GM19193 (cell line): ENCODE results near the gene HNRNPDL.

Experiments used
- POLR2A ChIP-seq: IDR thresholded peaks from 4 replicates; pipeline ENCODE4 v1.6.1; 2011; ENCODE audit not compliant: insufficient read depth, insufficient read length; ENCODE audit errors: extremely low read depth

Gene HNRNPDL

GRCh38 chr4:82419451-82419850 is 10.8 kb downstream of the HNRNPDL start:
- TF ChIP-seq POLR2A = no peak

GRCh38 chr4:82415922-82416365 is 14.3 kb downstream of the HNRNPDL start:
- no peak for TF ChIP-seq POLR2A

DNA sequence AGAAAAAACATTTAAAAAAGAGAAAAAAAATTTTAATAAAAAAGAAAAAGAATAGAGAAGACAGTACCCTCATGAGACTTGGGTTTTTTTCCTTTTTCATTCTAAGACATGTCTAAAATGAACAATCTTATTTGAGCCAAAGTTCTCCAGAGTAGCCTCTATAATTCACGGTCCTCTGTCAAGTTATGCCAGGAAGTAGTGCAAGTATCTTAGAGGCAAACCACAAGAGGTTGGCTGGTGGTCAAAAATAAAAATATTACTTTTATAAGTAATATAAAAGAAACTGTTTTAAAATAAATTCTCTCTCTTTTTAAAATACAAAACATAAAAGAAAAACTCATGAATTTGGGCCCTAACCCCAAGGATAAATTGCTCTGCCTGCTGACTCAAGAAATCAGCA is 26.5 kb downstream of the HNRNPDL start:
- TF ChIP-seq POLR2A = no peak

- no peak for TF ChIP-seq POLR2A
Observed at GRCh38 chr4:82402196-82402775, 28.0 kb downstream of the HNRNPDL start.

- no peak for TF ChIP-seq POLR2A
Observed at GRCh38 chr4:82401600-82401999, 28.7 kb downstream of the HNRNPDL start.

DNA sequence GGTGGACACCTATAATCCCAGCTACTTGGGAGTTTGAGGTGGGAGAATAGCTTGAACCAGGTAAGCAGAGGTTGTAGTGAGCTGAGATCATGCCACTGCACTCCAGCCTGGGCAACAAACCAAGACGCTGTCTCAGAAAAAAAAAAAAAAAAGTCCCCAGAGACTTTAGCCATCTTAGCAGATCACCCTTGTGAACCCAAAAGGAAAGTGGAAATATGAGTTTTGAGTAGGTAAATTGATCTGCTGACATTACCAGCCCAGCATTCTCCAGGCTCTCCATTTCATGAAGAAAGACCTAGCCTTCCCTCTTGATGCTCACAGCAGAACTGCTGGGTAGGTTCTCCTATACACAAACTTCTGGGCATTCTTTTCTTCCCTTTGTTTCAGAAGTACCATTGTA is 32.0 kb downstream of the HNRNPDL start:
- no peak for TF ChIP-seq POLR2A

- TF ChIP-seq POLR2A = no peak
Observed at GRCh38 chr4:82397527-82397926, 32.7 kb downstream of the HNRNPDL start.

GRCh38 chr4:82394896-82395295 is 35.4 kb downstream of the HNRNPDL start:
- TF ChIP-seq POLR2A = no peak

DNA sequence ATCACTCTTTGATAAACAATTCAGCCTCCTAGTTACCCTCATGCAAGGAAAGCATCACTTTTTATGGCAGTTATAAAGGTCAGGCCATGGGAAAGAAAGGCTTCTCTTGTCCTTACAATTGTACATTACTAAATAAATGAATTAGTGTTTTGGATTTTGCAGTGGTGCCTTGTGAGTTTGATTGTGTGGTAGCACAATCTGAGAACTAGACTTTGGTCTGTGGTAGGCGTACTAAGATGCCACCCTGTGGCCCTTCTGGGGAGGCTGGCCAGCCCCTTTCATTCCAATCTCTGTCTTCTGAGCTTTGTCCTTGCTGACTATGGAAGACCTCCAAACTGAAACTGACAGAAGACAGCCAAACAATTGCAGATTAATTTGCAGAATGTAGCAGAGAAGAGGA is 41.9 kb downstream of the HNRNPDL start:
- no peak for TF ChIP-seq POLR2A

- TF ChIP-seq POLR2A = no peak
Observed at GRCh38 chr4:82382751-82383150, 47.5 kb downstream of the HNRNPDL start.

GRCh38 chr4:82381661-82382296 is 48.5 kb downstream of the HNRNPDL start:
- no peak for TF ChIP-seq POLR2A

- TF ChIP-seq POLR2A = no peak
Observed at GRCh38 chr4:82381235-82381634, 49.0 kb downstream of the HNRNPDL start.

GRCh38 chr4:82380831-82381230 is 49.4 kb downstream of the HNRNPDL start:
- no peak for TF ChIP-seq POLR2A

DNA sequence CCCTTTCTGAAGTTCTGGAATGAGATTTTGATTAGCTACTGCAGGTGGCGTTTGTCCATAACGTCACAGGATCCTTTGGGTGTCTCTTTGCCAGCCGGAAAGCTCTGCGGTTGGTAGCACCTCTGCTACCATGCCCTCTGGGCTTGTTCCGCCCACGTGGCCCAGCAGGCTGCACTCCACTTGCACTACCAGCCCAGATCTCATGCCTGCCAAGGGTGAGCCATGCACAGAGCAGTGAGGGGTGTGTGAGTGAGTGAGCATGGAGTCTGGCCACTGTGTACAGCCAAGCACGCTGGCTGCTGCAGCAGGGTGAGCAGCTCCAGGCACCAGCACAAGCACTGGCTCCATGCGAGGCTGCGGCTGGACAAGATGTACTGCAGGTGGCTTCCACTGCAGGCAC is 49.9 kb downstream of the HNRNPDL start:
- TF ChIP-seq POLR2A = no peak

- no peak for TF ChIP-seq POLR2A
Observed at GRCh38 chr4:82376109-82376508, 54.2 kb downstream of the HNRNPDL start.

- peak; percentile 96 for TF ChIP-seq POLR2A
Observed at GRCh38 chr4:82373816-82374625, 56.2 kb downstream of the HNRNPDL start, which contains the start of gene HNRNPD. HNRNPD (minus strand) TSS chr4:82373991; CDS start chr4:82373678, 313 bp downstream.
